HCT116 (cell line): ENCODE results near the gene RPL13A. TPM values are rescaled to one million over a fixed set of nuclear protein-coding genes. Genes with fewer than 3 reads are reported as not detected.

Source experiments
- ATAC-seq: fragments of 200-7000 bp; cut with Tn5 transposase; 2 replicates; pipeline ENCODE4 v1.9.1; 2020; ENCODE audit warnings: mild to moderate bottlenecking, moderate library complexity
- BruUV-seq: library from RNA; stranded (reverse); fragments of 400-500 nt; replicated peaks from 2 replicates; lab custom pipeline; 2021; lab: Mats Ljungman, UMichigan
- CTCF ChIA-PET: fragments of 300-600 bp; sonication (Branson Sonifier 250); formaldehyde crosslinking; loops from one replicate; lab custom pipeline; 2021; ENCODE audit warnings: antibody characterized with exemption; lab: Charles Lee
- POLR2A ChIA-PET: fragments of 300-600, 350-600 bp; sonication (Branson Sonifier 250); formaldehyde crosslinking; loops from one replicate; lab custom pipeline; 2021; ENCODE audit warnings: antibody characterized with exemption; lab: Charles Lee
- RAD21 ChIA-PET, 2 experiments: fragments of 300-600 bp; sonication (Branson Sonifier 250); formaldehyde crosslinking; loops; one replicate each; lab custom pipeline; 2023; ENCODE audit warnings: low total read pairs in 2 of 2; ENCODE audit not compliant: uncharacterized antibody in 2 of 2, unreplicated experiment in 2 of 2, low non-redundant PET in 1 of 2; lab: Charles Lee
- DNase-seq: peaks from one replicate; pipeline ENCODE4 v3.0.0-alpha.2; 2010; ENCODE audit warnings: low read depth, low spot score
- H2AFZ ChIP-seq: fragments of 200-600 bp; shearing (Covaris generic), sonication (generic); 2 replicates; pipeline ENCODE4 v1.6.1; 2017; ENCODE audit warnings: low read depth, mixed run types, mixed read lengths, antibody characterized with exemption, low read length; ENCODE audit not compliant: poor library complexity, severe bottlenecking
- H3K27ac ChIP-seq: 2 replicates; pipeline ENCODE4 v1.5.1; 2012; ENCODE audit warnings: low read depth, low read length
- H3K27me3 ChIP-seq: fragments of 200-600 bp; sonication (generic); 2 replicates; pipeline ENCODE4 v1.6.1; 2016; ENCODE audit warnings: mixed run types, low read length, mixed read lengths; ENCODE audit not compliant: insufficient read depth
- H3K36me3 ChIP-seq, 2 experiments: fragments of 200-500 bp in 1 of 2; fragments of 200-600 bp in 1 of 2; sonication (Bioruptor generic) in 1 of 2; sonication (generic) in 1 of 2; 2 replicates each; pipeline versions ENCODE4 v1.5.1 to v1.6.1; 2014 to 2016; ENCODE audit warnings: low read length in 2 of 2, inconsistent platforms in 1 of 2, mixed read lengths in 1 of 2, mixed run types in 1 of 2; ENCODE audit not compliant: insufficient read depth in 2 of 2, control insufficient read depth in 1 of 2
- H3K4me1 ChIP-seq, 2 experiments: fragments of 200-600 bp in 1 of 2; sonication (generic) in 1 of 2; 2 replicates each; pipeline versions ENCODE4 v1.5.1 to v1.6.1; 2012 to 2017; ENCODE audit warnings: low read length in 2 of 2, inconsistent platforms in 1 of 2, mild to moderate bottlenecking in 1 of 2, mixed read lengths in 1 of 2, mixed run types in 1 of 2, moderate library complexity in 1 of 2; ENCODE audit not compliant: insufficient read depth in 2 of 2, control insufficient read depth in 1 of 2
- H3K4me2 ChIP-seq: fragments of 200-600 bp; sonication (generic); 2 replicates; pipeline ENCODE4 v1.6.1; 2017; ENCODE audit warnings: mixed run types, low read length, mixed read lengths
- H3K4me3 ChIP-seq, 2 experiments: fragments of 200-600 bp in 1 of 2; sonication (generic) in 1 of 2; replicated peaks in 1 of 2; 2 replicates each; pipeline ENCODE4 v1.5.1; 2011 to 2016; ENCODE audit warnings: low read length in 2 of 2, control low read depth in 1 of 2, low read depth in 1 of 2, mild to moderate bottlenecking in 1 of 2, mixed read lengths in 1 of 2, mixed run types in 1 of 2
- H3K79me2 ChIP-seq: fragments of 200-600 bp; sonication (generic); 2 replicates; pipeline ENCODE4 v1.6.1; 2017; ENCODE audit warnings: mild to moderate bottlenecking, mixed run types, low read length, moderate library complexity, mixed read lengths; ENCODE audit not compliant: insufficient read depth
- H3K9ac ChIP-seq: fragments of 200-600 bp; sonication (generic); 2 replicates; pipeline ENCODE4 v1.6.1; 2016; ENCODE audit warnings: low read length, mixed read lengths
- H3K9me2 ChIP-seq: fragments of 200-600 bp; sonication (generic), shearing (Covaris generic); 2 replicates; pipeline ENCODE4 v1.6.1; 2017; ENCODE audit warnings: mixed run types, mild to moderate bottlenecking, moderate library complexity; ENCODE audit not compliant: insufficient read depth
- H3K9me3 ChIP-seq, 2 experiments: fragments of 200-500 bp in 1 of 2; fragments of 200-600 bp in 1 of 2; sonication (Bioruptor generic) in 1 of 2; sonication (generic) in 1 of 2; 2 replicates each; pipeline ENCODE4 v1.6.1; 2014 to 2017; ENCODE audit warnings: low read length in 2 of 2, mixed read lengths in 2 of 2, inconsistent platforms in 1 of 2, low read depth in 1 of 2, mild to moderate bottlenecking in 1 of 2, mixed run types in 1 of 2, moderate library complexity in 1 of 2; ENCODE audit not compliant: control insufficient read depth in 1 of 2, insufficient read depth in 1 of 2
- H4K20me1 ChIP-seq: fragments of 200-600 bp; sonication (generic), shearing (Covaris generic); 2 replicates; pipeline ENCODE4 v1.6.1; 2017; ENCODE audit warnings: mixed run types, mild to moderate bottlenecking, moderate library complexity; ENCODE audit not compliant: insufficient read depth
- CBX3 ChIP-seq: IDR thresholded peaks from 2 replicates; pipeline ENCODE4 v1.6.1; 2012; ENCODE audit warnings: low read depth
- CEBPB ChIP-seq: IDR thresholded peaks from 2 replicates; pipeline ENCODE4 v1.6.1; 2012; ENCODE audit warnings: low read depth
- EGR1 ChIP-seq: IDR thresholded peaks from 2 replicates; pipeline ENCODE4 v1.6.1; 2012; ENCODE audit warnings: low read depth
- EZH2phosphoT487 ChIP-seq: fragments of 200-600 bp; IDR thresholded peaks from 2 replicates; pipeline ENCODE4 v1.6.1; 2018; ENCODE audit warnings: antibody characterized with exemption, borderline replicate concordance
- POLR2A ChIP-seq: IDR thresholded peaks from 2 replicates; pipeline ENCODE4 v1.7.0; 2011; ENCODE audit warnings: borderline replicate concordance; ENCODE audit not compliant: insufficient read depth, insufficient read length; ENCODE audit errors: extremely low read depth
- POLR2AphosphoS5 ChIP-seq: IDR thresholded peaks from 2 replicates; pipeline ENCODE4 v1.6.1; 2011; ENCODE audit warnings: mild to moderate bottlenecking, low read depth, low read length, moderate library complexity
- RAD21 ChIP-seq: IDR thresholded peaks from 2 replicates; pipeline ENCODE4 v1.6.1; 2012; ENCODE audit warnings: low read depth, mild to moderate bottlenecking
- ZFX ChIP-seq: fragments of 450-650 bp; IDR thresholded peaks from 2 replicates; pipeline ENCODE4 v1.6.1; 2017
- ZNF274 ChIP-seq: fragments of 200-500 bp; sonication (Bioruptor generic); IDR thresholded peaks from 2 replicates; pipeline ENCODE4 v1.6.1; 2014; ENCODE audit warnings: mild to moderate bottlenecking, low read depth, low read length, inconsistent platforms
- intact Hi-C: fragments of 100-400 bp; cut with micrococcal nuclease; formaldehyde crosslinking; loops from 2 replicates; pipeline ENCODE4 v1.10.0; 2022
- total RNA-seq: library from RNA; stranded (reverse); gene quantifications from one replicate; pipeline ENCODE4 v1.2.1, GENCODE V29; 2021; ENCODE audit not compliant: unreplicated experiment
- TF ChIP-seq, protein P1 (sequence below): IDR thresholded peaks from 2 replicates; pipeline ENCODE4 v1.6.1; 2012
- TF ChIP-seq, protein P2 (sequence below): IDR thresholded peaks from 2 replicates; pipeline ENCODE4 v1.6.1; 2012; ENCODE audit warnings: low read depth
- TF ChIP-seq, protein P3 (sequence below), 3 experiments: fragments of 200-600 bp in 1 of 3; sonication (generic) in 1 of 3; IDR thresholded peaks in 2 of 3; conservative IDR thresholded peaks in 1 of 3; 2 replicates each; pipeline ENCODE4 v1.5.1; 2012 to 2017; ENCODE audit warnings: low read depth in 2 of 3, low read length in 2 of 3, antibody characterized with exemption in 1 of 3, borderline replicate concordance in 1 of 3, control low read depth in 1 of 3, mild to moderate bottlenecking in 1 of 3, mixed read lengths in 1 of 3, mixed run types in 1 of 3, moderate library complexity in 1 of 3; ENCODE audit not compliant: insufficient read depth in 1 of 3

RPL13A gene
- total RNA-seq, 1 experiment from 2014 or later = 3,719 TPM

DNA sequence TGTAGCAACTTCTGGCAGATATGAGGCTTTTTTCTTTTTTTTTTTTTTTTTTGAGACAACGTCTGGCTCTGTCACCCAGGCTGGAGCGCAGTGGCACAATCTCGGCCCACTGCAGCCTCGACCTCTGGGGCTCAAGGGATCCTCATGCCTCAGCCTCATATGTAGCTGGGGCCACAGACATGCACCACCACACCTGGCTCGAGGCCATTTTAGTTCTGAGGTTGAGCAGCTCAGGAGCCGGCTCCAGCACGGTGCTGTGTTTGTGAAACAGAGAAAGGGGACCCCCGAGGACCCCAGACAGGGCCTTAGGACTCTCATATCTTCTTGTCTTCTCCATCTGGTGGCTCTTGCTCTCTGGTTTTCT is 16.8 kb upstream of the RPL13A start:
- peaks cover 28 to 47% of the 10 kb centered on the region in 2 experiments for H3K4me1 ChIP-seq
- H3K4me3 ChIP-seq = no peak overlapping the region
- no peaks in the 10 kb centered on the region; a peak in 1 of 4 replicates for H3K36me3 ChIP-seq
- no peak overlapping the region for H2AFZ ChIP-seq
- ChIA-PET RAD21 (no interaction called here), CTCF (no interaction called here), POLR2A (no interaction called here)
- H4K20me1 ChIP-seq = no peaks in the 10 kb centered on the region
- H3K9ac ChIP-seq = no peak overlapping the region
- BruUV-seq = no TSS peak
- H3K27ac ChIP-seq = no peak overlapping the region
- DNase-seq = no peak
- intact Hi-C loops = no loop called here
- H3K27me3 ChIP-seq = no peaks in the 10 kb centered on the region
- H3K79me2 ChIP-seq = no peaks in the 10 kb centered on the region
- no peak for TF ChIP-seq POLR2A
- no peak for TF ChIP-seq POLR2AphosphoS5
- no peak for TF ChIP-seq EGR1
- TF ChIP-seq CEBPB = no peak
- no peak for TF ChIP-seq ZFX
- TF ChIP-seq, all 23 proteins: peak for 0
- Histone ChIP-seq H3K9me3 (no peaks in the 10 kb centered on the region), H3K9me2 (no peaks in the 10 kb centered on the region), H3K4me2 (no peak overlapping the region)
- ATAC-seq = no peak

DNA sequence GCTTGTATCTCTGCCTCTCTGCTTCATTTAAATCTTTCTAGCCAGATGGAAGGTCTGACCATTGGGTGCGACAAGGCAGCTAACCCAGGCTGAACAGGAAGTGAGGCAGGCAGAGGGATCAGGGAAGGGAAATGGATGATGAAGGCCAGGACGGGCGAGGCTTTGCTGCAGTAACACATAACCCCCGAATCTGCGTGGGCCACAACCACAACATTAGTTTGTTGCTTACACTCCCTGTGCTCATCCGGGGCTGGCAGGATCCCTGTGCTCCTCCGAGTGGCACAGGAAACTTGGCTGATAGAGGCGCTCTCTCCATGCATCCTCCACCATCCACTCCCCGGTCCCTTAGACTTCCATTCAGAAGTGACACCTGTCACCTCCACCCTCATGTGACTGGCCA is 14.5 kb upstream of the RPL13A start:
- Histone ChIP-seq H3K27me3 (no peaks in the 10 kb centered on the region), H3K27ac (no peak overlapping the region), H3K4me3 (no peak overlapping the region), H3K4me2 (peak overlapping the region; percentile 48; the same call in 1 of the 2 replicates), H3K9me3 (no peaks in the 10 kb centered on the region), H4K20me1 (no peaks in the 10 kb centered on the region)
- ChIA-PET CTCF (interaction anchor here (1.0 to 2.1 kb wide), 6 partner anchors 20 to 120 kb away, joined by 3 to 11 read pairs (median 5); partner anchors contain the start of genes ALDH16A1 and RPS11), RAD21 (no interaction called here)
- intact Hi-C loops = no loop called here
- no TSS peak for BruUV-seq
- TF ChIP-seq ZNF274 = no peak
- no peak for TF ChIP-seq POLR2A
- TF ChIP-seq CBX3 = no peak
- TF ChIP-seq, protein P1, sequence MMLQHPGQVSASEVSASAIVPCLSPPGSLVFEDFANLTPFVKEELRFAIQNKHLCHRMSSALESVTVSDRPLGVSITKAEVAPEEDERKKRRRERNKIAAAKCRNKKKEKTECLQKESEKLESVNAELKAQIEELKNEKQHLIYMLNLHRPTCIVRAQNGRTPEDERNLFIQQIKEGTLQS = no peak
- TF ChIP-seq, protein P2, sequence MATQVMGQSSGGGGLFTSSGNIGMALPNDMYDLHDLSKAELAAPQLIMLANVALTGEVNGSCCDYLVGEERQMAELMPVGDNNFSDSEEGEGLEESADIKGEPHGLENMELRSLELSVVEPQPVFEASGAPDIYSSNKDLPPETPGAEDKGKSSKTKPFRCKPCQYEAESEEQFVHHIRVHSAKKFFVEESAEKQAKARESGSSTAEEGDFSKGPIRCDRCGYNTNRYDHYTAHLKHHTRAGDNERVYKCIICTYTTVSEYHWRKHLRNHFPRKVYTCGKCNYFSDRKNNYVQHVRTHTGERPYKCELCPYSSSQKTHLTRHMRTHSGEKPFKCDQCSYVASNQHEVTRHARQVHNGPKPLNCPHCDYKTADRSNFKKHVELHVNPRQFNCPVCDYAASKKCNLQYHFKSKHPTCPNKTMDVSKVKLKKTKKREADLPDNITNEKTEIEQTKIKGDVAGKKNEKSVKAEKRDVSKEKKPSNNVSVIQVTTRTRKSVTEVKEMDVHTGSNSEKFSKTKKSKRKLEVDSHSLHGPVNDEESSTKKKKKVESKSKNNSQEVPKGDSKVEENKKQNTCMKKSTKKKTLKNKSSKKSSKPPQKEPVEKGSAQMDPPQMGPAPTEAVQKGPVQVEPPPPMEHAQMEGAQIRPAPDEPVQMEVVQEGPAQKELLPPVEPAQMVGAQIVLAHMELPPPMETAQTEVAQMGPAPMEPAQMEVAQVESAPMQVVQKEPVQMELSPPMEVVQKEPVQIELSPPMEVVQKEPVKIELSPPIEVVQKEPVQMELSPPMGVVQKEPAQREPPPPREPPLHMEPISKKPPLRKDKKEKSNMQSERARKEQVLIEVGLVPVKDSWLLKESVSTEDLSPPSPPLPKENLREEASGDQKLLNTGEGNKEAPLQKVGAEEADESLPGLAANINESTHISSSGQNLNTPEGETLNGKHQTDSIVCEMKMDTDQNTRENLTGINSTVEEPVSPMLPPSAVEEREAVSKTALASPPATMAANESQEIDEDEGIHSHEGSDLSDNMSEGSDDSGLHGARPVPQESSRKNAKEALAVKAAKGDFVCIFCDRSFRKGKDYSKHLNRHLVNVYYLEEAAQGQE = no peak
- TF ChIP-seq, protein P3, sequence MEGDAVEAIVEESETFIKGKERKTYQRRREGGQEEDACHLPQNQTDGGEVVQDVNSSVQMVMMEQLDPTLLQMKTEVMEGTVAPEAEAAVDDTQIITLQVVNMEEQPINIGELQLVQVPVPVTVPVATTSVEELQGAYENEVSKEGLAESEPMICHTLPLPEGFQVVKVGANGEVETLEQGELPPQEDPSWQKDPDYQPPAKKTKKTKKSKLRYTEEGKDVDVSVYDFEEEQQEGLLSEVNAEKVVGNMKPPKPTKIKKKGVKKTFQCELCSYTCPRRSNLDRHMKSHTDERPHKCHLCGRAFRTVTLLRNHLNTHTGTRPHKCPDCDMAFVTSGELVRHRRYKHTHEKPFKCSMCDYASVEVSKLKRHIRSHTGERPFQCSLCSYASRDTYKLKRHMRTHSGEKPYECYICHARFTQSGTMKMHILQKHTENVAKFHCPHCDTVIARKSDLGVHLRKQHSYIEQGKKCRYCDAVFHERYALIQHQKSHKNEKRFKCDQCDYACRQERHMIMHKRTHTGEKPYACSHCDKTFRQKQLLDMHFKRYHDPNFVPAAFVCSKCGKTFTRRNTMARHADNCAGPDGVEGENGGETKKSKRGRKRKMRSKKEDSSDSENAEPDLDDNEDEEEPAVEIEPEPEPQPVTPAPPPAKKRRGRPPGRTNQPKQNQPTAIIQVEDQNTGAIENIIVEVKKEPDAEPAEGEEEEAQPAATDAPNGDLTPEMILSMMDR (IDR thresholded peaks at IDR 0.05 in 2 of 3, conservative IDR thresholded peaks at IDR 0.05 in 1 of 3; ENCODE audit: borderline replicate concordance in 1 of 3, insufficient read depth in 1 of 3, low read depth in 2 of 3, low read length in 2 of 3) = no peak
- no peak for TF ChIP-seq EZH2phosphoT487
- no peak for TF ChIP-seq RAD21
- TF ChIP-seq, all 23 proteins: peak for 0
- H3K79me2 ChIP-seq = no peaks in the 10 kb centered on the region
- no peak overlapping the region for H3K9ac ChIP-seq
- DNase-seq = no peak
- no peaks in the 10 kb centered on the region; a peak in 1 of 4 replicates for H3K36me3 ChIP-seq
- no peak overlapping the region for H2AFZ ChIP-seq
- H3K4me1 ChIP-seq = peaks cover 35 to 60% of the 10 kb centered on the region in 2 experiments
- no peak for ATAC-seq
- no peaks in the 10 kb centered on the region for H3K9me2 ChIP-seq
- POLR2A ChIA-PET = interaction anchor here (0.9 to 1.6 kb wide), 2 partner anchors 20 kb away, joined by 3 to 4 read pairs; partner anchors contain the start of gene ALDH16A1
